Stimulated activated CD8-positive, alpha-beta memory T cell treated with anti-CD3 and anti-CD28 coated beads, Interleukin-4, amount 100 ng/mL, for 24 hours (primary cell): Measurements from ENCODE around the gene GNG7.
"Not testable (repeated sequence)": the region's sequence is repeated elsewhere in the genome, so short reads cannot be mapped to it uniquely, and the experiment has no call there.

Source experiments
- DNase-seq: peaks from one replicate; pipeline ENCODE4 v3.0.0-alpha.2; 2020; ENCODE audit warnings: low read depth

Gene GNG7

DNA sequence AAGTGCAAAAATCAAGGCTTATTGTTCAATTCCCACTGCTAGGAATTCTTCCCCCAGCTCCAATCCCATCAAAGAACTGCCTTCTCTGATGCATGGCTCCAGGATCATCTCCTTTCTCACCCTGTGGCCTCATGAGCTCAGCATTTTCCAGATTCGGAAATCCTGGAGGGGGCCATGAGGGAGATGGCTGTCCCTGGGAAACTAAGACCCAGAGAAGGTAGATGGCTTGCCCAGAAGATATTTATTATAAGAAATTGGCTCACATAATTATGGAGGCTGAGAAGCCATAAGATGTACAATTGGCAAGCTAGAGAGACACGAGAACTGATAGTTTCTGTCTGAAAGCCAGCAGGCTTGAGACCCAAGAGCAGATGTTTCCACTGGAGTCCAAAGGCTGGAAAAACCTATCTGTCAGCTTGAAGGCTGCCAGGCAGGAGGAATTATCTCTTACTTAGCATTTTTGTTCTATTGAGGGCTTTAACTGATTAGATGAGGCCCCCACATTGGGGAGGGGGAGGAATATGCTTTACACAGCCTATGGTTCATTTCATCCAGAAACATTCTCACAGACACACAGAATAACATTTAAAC lies 168.0 kb downstream of the GNG7 start:
- DNase-seq: no peak

DNA sequence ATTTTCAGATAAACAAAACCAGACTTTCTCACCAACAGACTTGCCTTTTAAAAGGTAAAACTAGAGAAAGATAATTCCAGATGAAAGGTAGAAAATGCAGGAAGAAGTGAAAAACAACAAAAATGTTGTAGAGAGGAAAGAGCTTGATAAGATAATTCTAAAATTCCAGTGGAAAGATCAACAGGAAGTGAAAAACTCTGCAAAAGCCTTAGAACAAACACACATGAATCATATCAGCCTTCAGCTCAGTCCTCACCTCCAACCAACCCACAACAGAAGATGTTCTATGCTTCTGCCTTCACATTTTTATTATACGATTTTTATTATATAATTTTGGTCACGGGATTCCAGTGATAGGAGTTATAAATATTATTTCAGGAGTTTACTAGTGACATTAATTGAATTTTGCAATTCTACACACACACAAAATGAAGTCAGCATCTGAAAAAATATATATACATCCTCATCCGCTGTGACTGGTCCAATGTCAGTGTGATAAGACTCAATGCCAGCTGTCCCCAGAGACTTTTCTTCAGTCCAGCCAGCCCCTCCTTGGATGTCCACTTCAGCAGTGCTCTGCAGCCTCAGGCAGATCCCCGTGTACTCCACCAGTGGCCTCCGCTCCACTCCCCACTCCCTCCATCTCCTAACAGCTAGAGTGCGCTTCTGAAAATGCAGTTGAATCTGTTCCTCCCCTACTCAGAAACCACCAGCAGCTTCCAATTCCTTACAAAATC lies 168.6 kb downstream of the GNG7 start:
- no peak for DNase-seq

DNA sequence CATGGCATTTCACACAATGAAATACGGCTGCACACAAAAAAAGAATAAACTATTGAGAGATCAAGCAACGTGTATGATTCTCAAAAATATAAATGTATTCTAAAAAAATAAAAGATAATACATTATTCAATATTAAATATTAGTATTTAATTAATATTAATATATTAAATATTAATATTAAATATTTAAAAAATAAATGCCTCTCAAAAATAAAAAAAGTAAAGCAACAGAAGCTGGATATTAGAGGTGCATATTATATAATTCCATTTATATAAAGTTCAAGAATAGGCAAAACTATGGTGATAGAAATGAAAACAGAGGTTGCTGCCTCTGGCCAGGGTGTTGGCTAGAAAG lies 169.4 kb downstream of the GNG7 start:
- DNase-seq: no peak

DNA sequence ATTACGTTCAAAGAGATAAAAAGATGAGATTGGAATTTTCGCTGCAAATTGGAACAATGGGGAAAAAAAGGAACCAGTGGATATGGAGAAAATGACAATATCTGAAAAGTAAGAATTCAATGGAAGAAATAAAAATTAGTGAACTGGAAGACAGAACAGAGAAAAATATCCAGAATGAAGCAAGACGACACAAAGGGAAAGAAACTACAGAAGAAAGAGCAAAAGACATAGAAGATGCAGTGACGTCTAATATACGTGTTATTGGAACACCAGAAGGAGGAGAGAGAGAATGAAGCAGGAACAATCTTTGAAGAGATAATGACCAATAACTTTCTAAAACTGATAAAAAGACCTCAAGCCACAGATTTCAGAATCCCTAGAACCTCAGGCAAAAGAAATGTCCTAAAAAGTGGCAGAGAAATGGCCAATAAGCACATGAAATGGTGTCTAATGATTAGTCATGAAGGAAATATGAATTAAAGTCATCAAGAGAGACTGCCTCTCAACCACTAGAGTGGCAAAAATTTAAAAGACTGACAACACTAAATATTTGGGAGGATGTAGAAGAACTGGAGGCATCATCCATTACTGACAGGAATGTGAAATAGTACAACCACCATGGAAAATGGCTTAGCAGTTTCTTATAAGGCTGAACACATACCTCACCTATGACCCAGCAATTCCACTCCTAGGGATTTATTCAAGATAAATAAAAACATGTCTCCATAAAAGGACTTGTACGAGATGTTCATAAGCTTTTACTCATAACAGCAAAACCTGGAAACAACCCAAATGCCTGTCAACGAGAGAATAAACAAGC lies 170.0 kb downstream of the GNG7 start:
- no peak for DNase-seq

DNA sequence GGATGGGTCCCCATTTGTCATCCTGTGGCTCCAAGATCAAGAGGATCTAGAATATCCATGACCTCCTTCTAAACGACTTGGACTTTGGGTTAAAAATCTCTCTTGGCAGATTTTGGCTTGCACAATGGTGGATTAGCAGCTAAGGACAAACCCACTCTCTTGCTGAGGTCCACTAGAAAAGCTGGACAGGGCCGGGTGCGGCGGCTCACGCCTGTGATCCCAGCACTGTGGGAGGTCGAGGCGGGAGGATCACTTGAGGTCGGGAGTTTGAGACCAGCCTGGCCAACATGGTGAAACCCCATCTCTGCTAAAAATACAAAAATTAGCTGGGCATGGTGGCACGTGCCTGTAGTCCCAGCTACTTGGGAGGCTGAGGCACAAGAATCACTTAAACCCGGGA lies 172.6 kb downstream of the GNG7 start:
- DNase-seq: not testable (repeated sequence)

DNA sequence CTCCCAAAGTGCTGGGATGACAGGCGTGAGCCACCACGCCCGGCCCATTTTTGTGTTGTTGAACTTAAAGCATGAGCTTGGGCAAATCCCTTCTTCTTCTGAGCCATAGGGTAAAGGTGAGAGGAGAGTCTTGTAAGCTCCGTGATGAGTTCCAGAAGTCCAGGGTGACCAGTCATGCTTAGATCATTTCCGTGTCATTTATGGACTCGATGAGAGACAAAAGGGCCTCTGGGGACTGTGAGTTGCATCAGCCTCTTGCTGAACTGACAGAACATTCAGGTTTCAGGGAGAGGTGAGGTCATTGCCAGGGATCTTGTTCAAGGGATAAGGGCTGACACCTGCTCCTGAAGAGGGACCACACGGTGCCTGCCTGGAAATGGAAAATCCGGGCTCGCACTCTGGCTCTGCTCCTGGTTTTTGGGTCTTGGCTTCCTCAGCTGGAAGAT lies 173.0 kb downstream of the GNG7 start:
- no peak for DNase-seq

DNA sequence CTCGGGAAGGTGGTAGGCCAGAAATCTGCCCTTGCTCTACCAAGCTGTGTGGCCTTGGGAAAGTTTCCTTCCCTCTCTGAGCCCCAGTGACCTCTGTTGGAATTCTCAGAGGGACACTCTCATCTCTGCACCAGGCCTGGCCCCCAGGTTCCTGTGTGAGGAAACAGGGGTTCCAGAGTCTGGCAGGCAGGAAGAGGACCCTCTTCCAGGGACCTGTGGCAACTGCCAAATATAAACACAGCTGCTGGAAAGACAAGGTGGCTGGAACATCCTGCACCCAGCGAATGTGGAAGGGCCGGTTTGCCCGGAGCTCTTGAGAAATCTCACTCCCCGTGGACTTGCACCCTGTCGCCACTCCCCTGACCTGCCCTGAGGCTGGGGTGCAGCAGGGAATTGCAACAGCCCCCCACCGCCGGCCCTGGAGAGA lies 173.8 kb downstream of the GNG7 start:
- no peak for DNase-seq

DNA sequence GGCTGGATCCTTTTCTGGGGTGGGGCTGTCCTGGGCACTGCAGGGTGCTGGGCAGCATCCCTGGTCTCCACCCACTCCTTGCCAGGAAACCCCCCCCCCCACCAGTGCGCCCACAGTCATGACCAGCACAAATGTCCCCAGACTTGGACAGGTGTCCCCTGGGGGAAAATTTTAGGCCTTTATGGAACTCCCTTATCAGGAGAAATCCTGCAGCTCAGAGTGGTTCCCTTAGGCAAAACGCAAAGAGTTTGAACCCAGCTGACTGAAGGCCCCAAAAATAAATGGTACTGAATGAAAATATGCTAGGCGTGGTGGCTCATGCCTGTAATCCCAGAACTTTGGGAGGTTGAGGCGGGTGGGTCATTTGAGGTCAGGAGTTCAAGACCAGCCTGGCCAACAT lies 174.8 kb downstream of the GNG7 start:
- DNase-seq: no peak

DNA sequence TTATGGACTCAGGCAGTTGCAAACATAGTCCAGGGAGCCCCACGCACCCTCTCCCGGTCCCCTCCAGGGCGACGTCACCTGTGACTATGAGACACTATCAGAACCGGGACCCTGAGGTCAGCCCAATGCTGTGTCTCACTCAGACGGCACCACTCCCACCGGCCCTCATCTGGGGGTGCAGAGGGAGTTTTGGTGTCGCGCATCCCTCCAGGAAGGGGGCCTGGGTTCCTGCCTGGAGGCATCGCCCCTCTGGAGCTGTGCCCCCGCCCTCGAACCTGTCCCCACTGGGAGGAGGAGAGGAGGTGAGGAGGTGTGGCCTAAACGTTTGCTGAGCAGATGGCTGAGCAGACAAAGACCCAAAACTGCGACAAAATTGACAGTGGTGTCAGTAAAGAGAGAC lies 175.3 kb downstream of the GNG7 start:
- no peak for DNase-seq

DNA sequence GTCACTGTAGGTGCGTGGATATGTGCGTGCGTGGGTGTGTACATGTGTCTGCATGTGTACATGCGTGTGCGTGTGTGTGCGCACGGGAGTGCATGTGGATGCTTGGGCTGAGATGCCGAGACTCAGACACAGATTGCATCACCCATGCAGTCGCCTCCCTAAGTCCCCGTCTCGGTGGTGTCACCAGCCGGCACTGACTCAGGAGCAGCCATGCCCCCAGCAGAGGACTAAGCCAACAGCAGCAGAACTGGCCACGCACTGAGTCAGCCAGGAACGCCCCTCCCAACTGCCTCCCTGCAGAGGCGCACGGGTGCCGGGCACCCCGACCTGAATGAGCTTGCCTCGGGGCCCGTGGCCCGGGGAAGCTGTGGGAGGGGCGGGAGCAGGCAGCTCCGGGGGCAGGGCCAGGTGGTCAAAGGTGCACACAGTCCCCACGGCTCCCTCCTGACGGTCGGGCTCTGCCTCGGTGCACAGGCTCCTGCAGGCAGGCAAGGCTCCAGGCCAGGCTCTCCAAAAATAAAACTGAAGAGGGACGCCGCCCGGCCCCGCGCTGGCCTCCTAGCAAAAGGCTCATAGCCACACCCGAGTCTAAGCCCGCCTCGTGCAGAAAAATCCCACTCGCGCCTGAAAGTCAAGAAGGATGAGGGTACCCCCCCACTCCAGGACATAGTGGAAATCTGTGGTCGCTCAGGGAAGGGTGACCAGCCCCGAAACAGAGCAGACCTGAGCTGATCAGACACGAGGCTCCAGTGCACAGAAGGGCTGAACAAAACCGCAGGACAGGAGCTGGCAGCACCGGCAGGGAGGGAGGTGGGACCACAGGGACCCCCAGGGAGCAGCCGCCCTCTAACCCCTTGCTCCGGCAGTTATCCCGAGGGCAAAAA lies 177.4 kb downstream of the GNG7 start:
- DNase-seq: no peak

DNA sequence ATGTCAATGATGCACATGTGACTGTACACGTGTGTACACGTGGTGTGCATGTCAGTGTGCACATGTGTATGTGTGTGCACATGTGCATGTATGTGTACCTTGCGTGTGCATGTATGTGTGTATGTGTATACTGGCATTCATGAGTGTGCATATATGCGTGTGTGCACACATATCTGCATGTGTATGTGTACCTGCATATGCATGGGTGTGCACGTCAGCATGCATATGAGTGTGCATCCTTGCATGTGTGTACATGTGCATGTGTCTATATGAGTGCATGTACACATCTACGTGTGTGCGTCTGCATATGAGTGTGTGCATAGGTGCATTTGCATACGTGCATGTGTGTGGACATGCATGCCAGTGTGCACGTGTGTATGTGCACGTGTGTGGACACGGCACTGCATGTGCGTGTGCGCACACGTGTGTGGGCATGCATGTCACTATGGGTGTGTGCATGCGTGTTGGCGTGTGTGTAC lies 178.1 kb downstream of the GNG7 start:
- DNase-seq: no peak

DNA sequence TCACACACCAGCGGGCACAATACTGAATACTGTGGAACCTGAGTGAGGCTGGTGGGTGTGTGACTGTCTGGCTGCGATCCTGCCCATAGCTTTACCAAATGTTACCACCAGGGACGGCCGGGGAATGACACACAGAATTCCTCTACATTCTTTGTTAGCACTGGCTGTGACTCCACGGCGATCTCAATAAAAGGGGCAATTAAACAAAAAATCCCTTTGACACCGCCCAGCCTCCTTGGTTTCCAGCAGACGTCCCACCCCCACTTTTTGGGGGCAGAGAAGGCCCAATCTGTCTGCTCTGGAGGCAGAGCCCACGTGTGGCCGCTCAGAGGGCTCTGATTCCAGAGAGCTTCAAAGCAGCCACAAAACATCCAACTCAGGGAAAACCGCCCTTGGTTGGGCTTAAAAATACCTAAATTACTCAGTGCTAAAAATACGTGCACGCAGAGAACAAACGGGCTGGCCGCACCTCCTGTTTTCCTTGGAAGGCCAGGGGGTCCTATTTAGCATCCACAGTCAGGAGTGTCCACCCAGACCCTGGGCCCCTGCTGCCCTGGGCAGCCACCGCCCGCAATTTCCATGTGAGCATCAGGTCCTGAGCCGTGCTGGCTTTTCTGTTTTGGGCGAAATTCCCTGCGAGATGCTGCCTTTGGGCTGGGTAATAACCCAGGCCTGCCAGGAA lies 178.7 kb downstream of the GNG7 start:
- no peak for DNase-seq

DNA sequence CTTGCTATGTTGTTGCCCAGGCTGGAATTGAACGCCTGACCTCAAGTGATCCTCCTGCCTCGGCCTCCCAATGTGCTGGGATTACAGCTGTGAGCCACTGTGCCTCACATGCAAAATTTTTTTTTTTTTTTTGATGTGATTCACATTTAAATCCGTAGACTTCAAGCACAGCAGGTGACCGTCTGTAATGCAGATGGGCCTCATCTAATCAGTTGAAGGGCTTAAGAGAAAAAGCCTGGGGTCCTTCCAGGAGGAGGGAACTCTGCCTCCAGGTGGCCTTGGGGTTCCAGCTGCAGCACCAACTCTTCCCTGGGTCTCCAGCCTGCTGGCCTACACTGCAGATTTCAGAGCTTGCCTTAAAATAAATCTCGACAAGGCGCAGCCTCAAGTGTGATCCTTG lies 183.0 kb downstream of the GNG7 start:
- DNase-seq: no peak

DNA sequence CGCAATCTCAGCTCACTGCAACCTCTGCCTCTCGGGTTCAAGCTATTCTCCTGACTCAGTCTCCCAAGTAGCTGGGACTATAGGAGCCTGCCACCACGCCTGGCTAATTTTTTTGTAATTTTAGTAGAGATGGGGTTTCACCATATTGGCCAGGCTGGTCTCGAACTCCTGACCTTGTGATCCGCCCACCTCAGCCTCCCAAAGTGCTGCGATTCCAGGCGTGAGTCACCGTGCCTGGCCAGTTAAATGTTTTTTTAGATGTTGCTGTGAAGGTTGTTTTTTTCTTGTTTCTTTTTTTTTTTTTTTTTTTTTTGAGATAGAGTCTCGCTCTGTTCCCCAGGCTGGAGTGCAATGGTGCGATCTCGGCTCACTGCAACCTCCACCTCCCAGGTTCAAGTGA lies 183.6 kb downstream of the GNG7 start:
- not testable (repeated sequence) for DNase-seq

DNA sequence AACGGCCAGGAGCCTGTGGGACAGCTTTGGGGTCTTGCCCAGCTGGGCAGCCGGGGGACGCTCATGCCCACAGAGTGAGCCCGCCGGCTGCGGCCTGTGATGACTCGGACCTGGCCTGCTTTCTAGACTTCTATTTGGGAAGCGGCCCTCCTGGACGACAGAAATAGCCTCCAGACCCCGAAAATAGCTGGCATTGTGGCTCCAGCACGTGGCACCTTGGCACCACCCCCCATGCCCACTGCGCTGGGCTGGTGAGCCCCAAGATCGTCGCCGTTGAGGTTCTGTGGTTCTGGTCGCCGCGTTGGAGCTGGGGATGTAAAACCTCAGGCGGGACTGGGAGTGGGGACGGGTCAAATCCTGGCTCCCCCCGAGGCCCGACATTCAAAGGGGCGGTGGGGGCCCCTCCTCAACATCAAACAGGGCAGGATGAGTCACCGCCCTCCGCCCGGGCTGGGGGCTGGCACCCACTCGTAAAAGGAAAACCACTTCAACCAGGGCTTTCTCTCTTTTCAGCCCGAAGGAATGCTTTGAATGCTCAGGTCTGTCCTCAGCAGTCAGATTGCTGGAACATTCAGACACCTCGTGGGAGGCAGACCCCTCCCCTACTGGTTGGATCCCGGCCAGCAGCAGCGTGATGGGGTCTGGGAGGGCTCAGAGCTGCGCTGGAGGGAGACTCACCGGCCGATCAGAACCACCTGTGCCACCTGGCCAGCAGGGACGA lies 184.5 kb downstream of the GNG7 start:
- no peak for DNase-seq

DNA sequence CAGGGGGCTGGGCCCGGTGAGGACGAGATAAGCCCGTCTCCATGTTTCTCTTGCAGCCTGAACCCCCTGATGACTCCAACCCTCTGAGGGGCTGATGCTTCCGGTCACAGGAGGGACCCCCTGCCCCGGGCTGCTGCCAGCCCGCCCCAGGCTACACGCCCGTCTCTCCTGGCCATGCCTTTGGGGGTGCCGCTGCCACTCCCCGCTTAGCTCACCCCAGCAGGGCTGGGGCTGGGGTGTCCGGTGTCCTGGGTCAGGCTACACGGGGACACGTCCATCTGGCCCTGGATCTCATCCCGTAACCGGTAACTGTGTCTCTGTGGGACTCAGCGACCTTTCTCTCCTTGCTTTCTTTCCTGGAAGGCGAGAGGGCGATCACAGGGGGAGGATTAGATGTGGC lies 185.8 kb downstream of the GNG7 start:
- DNase-seq: no peak

DNA sequence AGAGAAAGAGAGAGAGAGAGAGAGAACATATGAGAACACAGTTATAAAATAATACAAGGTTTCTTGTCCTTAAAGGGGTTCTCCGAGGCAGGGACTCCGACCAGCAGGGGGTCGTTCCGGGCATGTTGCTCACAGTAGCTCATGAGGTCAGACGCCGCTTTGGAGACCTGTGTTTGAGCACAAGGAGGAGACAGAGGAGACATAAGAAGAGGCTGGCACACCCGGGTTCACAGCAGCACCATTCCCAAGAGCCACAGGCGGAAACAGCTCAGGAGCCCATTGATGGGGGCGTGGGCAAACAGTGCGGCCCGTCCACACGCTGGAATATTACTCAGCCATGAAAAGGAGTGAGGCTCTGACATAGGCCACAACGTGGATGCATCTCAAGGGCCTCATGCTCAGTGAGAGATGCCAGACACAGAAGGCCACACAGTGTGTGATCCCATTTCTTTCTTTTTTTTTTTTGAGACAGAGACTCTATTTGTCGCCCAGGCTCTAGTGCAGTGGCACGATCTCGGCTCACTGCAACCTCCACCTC lies 187.4 kb downstream of the GNG7 start:
- no peak for DNase-seq

DNA sequence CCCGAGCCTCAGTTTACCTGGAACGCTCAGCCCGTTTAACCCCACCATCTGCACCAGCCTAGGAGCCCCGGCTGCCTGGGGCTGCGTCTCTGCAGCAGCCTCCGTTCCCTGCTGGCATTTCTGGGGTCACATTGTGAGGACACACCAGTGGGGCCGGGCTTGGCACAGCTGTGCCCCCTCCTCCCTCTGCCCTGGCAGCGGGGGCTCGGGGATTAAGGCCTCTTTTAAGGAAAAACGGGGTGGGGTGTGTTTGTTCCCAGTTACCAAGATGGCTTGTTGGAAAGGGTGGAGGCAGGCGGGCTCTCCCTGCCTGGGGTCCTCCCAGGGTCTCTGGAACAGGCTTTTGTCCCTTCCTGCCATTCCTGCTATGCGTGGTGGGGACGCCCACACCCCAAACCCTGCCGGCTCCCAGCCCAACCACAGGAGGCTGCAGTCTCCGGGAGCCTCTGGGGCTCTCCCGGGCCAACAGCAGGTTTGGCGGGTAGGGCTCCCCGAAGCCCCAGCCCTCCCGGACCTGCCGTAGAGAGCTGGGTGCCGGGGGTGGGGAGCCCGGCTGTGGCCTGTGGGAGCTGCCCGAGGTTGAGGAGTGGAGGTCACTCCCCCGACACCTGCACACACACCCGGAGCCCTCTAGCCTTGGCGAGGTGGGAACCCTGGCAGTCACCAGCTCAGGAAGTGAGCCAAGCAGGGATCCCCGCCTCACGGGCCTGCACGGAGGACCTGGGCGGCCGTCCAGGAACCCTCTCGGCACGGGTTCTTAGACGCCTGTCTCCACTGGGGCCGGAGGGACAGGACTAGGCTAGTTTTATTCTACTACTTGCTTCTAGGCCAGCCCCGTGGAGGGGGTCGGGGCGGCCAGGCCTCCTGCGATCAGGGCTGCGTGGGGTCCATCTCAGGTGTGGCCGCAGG lies 189.7 kb downstream of the GNG7 start:
- no peak for DNase-seq

DNA sequence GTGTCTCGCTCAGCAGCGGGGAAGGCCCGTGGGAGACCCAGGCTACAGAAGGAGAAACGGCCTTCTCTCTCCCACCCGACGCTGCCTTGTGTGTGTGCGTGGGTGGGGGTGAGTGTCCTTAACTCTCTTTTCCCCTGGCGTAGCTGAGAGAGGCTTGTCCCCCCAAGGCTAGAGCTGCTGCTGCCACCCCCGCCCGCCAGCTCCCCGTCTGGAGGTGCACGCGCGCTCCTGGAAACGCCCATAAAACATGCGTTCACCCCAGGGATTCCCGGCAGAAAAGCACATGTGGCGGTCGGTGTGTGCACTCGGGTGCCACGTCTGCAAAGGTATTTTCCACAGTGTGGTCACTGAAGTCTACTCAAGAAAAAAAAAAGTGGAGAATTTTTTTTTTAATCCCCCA lies 190.5 kb downstream of the GNG7 start:
- no peak for DNase-seq
